Naive B cell (primary cell): ENCODE data around the gene MAN2B1. TPM values are rescaled to one million over a fixed set of nuclear protein-coding genes. Genes with fewer than 3 reads are reported as not detected.

Source experiments
- ATAC-seq, 2 donors: fragments of 150-1000 bp; cut with Tn5 transposase; 2 replicates each; pipeline ENCODE4 v1.10.0; 2021; ENCODE audit warnings: low read depth in 2 of 2, mild to moderate bottlenecking in 2 of 2, moderate library complexity in 2 of 2
- DNase-seq: peaks from one replicate; pipeline ENCODE4 v3.0.0; 2022
- H3K27ac Mint-ChIP-seq, 6 donors: one replicate each; pipeline ENCODE4 v1.8.0; 2020 to 2022; ENCODE audit warnings: mild to moderate bottlenecking in 6 of 6, mixed read lengths in 6 of 6, moderate library complexity in 5 of 6, inconsistent platforms in 2 of 6
- H3K27me3 Mint-ChIP-seq, 3 donors: one replicate each; pipeline ENCODE4 v1.8.0; 2021 to 2022; ENCODE audit warnings: mixed read lengths in 3 of 3, mild to moderate bottlenecking in 1 of 3
- H3K36me3 Mint-ChIP-seq, 2 donors: one replicate each; pipeline ENCODE4 v1.8.0; 2020 to 2022; ENCODE audit warnings: mixed read lengths in 2 of 2, inconsistent platforms in 1 of 2, mild to moderate bottlenecking in 1 of 2
- H3K4me1 Mint-ChIP-seq, 3 donors: one replicate each; pipeline ENCODE4 v1.8.0; 2020 to 2022; ENCODE audit warnings: mixed read lengths in 3 of 3, inconsistent platforms in 1 of 3, mild to moderate bottlenecking in 1 of 3, moderate library complexity in 1 of 3
- H3K4me3 Mint-ChIP-seq, 8 donors: one replicate each; pipeline ENCODE4 v1.8.0; 2020 to 2022; ENCODE audit warnings: mild to moderate bottlenecking in 8 of 8, mixed read lengths in 8 of 8, moderate library complexity in 8 of 8, inconsistent platforms in 2 of 8
- H3K9me3 Mint-ChIP-seq, 7 donors: one replicate each; pipeline ENCODE4 v1.8.0; 2020 to 2022; ENCODE audit warnings: mixed read lengths in 7 of 7, mild to moderate bottlenecking in 5 of 7, inconsistent platforms in 2 of 7, moderate library complexity in 1 of 7
- polyA plus RNA-seq, 6 donors: library from polyadenylated mRNA; unstranded; fragments of 300-500 nt; fragmentation: Illumina TruSeq; gene quantifications; one replicate each; pipeline ENCODE4 v1.2.3, GENCODE V29; 2021; ENCODE audit warnings: low read depth in 6 of 6

The MAN2B1 gene
- polyA plus RNA-seq, 6 donors from 2014 or later: 64.1 to 97.0 (median 76.9) TPM

- Mint-ChIP-seq H3K9me3 (no peaks in the 10 kb centered on the region), H3K27ac (peak overlapping the region; percentile 100), H3K4me3 (peak overlapping the region; percentile 91 to 100 (median 99)), H3K27me3 (no peaks in the 10 kb centered on the region), H3K4me1 (peaks cover 36 to 68% (median 53%) of the 10 kb centered on the region in 3 donors), H3K36me3 (no peaks in the 10 kb centered on the region)
- ATAC-seq (peak; percentile 35 to 44), DNase-seq (peak; percentile 66)
Observed at GRCh38 chr19:12665671-12666264, 774 bp downstream of the MAN2B1 start.

- Mint-ChIP-seq H3K27me3 (no peaks in the 10 kb centered on the region), H3K9me3 (no peaks in the 10 kb centered on the region), H3K36me3 (peaks cover 0 to 2% of the 10 kb centered on the region in 2 donors), H3K27ac (peak overlapping the region; percentile 100), H3K4me3 (peak overlapping the region; percentile 91 to 100 (median 99)), H3K4me1 (peaks cover 39 to 62% (median 50%) of the 10 kb centered on the region in 3 donors)
- ATAC-seq (peak; percentile 73 to 80), DNase-seq (peak; percentile 89)
Observed at GRCh38 chr19:12665281-12665573, 1.3 kb downstream of the MAN2B1 start.

GRCh38 chr19:12664406-12665280 is 1.9 kb downstream of the MAN2B1 start:
- ATAC-seq (no peak), DNase-seq (no peak)
- Mint-ChIP-seq H3K27ac (peak overlapping the region; percentile 100), H3K27me3 (no peaks in the 10 kb centered on the region), H3K36me3 (peaks cover 0 to 8% of the 10 kb centered on the region in 2 donors), H3K4me3 (peak overlapping the region; percentile 91 to 100 (median 99)), H3K9me3 (no peaks in the 10 kb centered on the region), H3K4me1 (peaks cover 42 to 60% (median 50%) of the 10 kb centered on the region in 3 donors)

- Mint-ChIP-seq H3K36me3 (peaks cover 0 to 14% of the 10 kb centered on the region in 2 donors), H3K4me3 (no peak overlapping the region), H3K4me1 (peaks cover 22 to 34% (median 29%) of the 10 kb centered on the region in 3 donors), H3K9me3 (no peaks in the 10 kb centered on the region), H3K27me3 (no peaks in the 10 kb centered on the region), H3K27ac (peak overlapping the region in 1 of 6 donors; percentile 41)
- ATAC-seq: no peak
- no peak for DNase-seq
Observed at GRCh38 chr19:12660980-12661379, 5.6 kb downstream of the MAN2B1 start.

GRCh38 chr19:12657966-12658365 is 8.6 kb downstream of the MAN2B1 start:
- Mint-ChIP-seq H3K4me1 (peaks cover 6 to 25% (median 11%) of the 10 kb centered on the region in 3 donors), H3K27ac (peak overlapping the region in 1 of 6 donors; percentile 90), H3K9me3 (no peaks in the 10 kb centered on the region), H3K4me3 (no peak overlapping the region), H3K36me3 (peaks cover 4 to 25% of the 10 kb centered on the region in 2 donors), H3K27me3 (no peaks in the 10 kb centered on the region)
- ATAC-seq (no peak), DNase-seq (no peak)

- DNase-seq (no peak), ATAC-seq (no peak)
- peak overlapping the region in 2 of 8 donors; percentile 23 to 69 for H3K4me3 Mint-ChIP-seq
- H3K36me3 Mint-ChIP-seq: peaks cover 4 to 25% of the 10 kb centered on the region in 2 donors
- H3K27me3 Mint-ChIP-seq: no peaks in the 10 kb centered on the region
- H3K9me3 Mint-ChIP-seq: no peaks in the 10 kb centered on the region
- H3K27ac Mint-ChIP-seq: peak overlapping the region in 1 of 6 donors; percentile 82
- peaks cover 6 to 25% (median 11%) of the 10 kb centered on the region in 3 donors for H3K4me1 Mint-ChIP-seq
Observed at GRCh38 chr19:12656899-12657571, 9.5 kb downstream of the MAN2B1 start.

GRCh38 chr19:12655546-12655945 is 11.0 kb downstream of the MAN2B1 start:
- DNase-seq: no peak
- Mint-ChIP-seq H3K4me3 (peak overlapping the region in 1 of 8 donors; percentile 33), H3K9me3 (no peaks in the 10 kb centered on the region), H3K27me3 (no peaks in the 10 kb centered on the region), H3K27ac (peak overlapping the region in 2 of 6 donors; percentile 2 to 67), H3K36me3 (peaks cover 4 to 25% of the 10 kb centered on the region in 2 donors), H3K4me1 (peaks cover 3 to 25% (median 11%) of the 10 kb centered on the region in 3 donors)
- no peak for ATAC-seq

GRCh38 chr19:12652219-12652618 is 14.3 kb downstream of the MAN2B1 start:
- H3K4me1 Mint-ChIP-seq: peaks cover 8 to 20% (median 16%) of the 10 kb centered on the region in 3 donors
- no peak overlapping the region for H3K4me3 Mint-ChIP-seq
- H3K9me3 Mint-ChIP-seq: no peaks in the 10 kb centered on the region
- DNase-seq: no peak
- no peak for ATAC-seq
- no peak overlapping the region for H3K27ac Mint-ChIP-seq
- H3K27me3 Mint-ChIP-seq: no peaks in the 10 kb centered on the region
- peaks cover 4 to 14% of the 10 kb centered on the region in 2 donors for H3K36me3 Mint-ChIP-seq

GRCh38 chr19:12649941-12650340 is 16.6 kb downstream of the MAN2B1 start:
- no peaks in the 10 kb centered on the region for H3K27me3 Mint-ChIP-seq
- no peak overlapping the region for H3K4me3 Mint-ChIP-seq
- H3K36me3 Mint-ChIP-seq: peaks cover under 1 to 5% of the 10 kb centered on the region in 2 donors
- H3K9me3 Mint-ChIP-seq: no peaks in the 10 kb centered on the region
- DNase-seq: no peak
- H3K4me1 Mint-ChIP-seq: peaks cover 5 to 18% (median 12%) of the 10 kb centered on the region in 3 donors
- no peak for ATAC-seq
- H3K27ac Mint-ChIP-seq: peak overlapping the region in 1 of 6 donors; percentile 74

- no peaks in the 10 kb centered on the region for H3K9me3 Mint-ChIP-seq
- H3K4me1 Mint-ChIP-seq: peaks cover 5 to 18% (median 14%) of the 10 kb centered on the region in 3 donors
- H3K36me3 Mint-ChIP-seq: peaks cover 0 to 5% of the 10 kb centered on the region in 2 donors
- no peak for DNase-seq
- peak in 1 of 2 donors; percentile 2 for ATAC-seq
- H3K4me3 Mint-ChIP-seq: no peak overlapping the region
- peak overlapping the region in 1 of 6 donors; percentile 92 for H3K27ac Mint-ChIP-seq
- H3K27me3 Mint-ChIP-seq: no peaks in the 10 kb centered on the region
Observed at GRCh38 chr19:12648088-12648487, 18.5 kb downstream of the MAN2B1 start.

GRCh38 chr19:12647490-12648071 is 19.0 kb downstream of the MAN2B1 start:
- ATAC-seq (peak; percentile 76 to 79), DNase-seq (peak; percentile 19)
- peak overlapping the region in 2 of 6 donors; percentile 60 to 72 for H3K27ac Mint-ChIP-seq
- peak overlapping the region in 3 of 8 donors; percentile 45 to 81 (median 65) for H3K4me3 Mint-ChIP-seq
- no peaks in the 10 kb centered on the region for H3K9me3 Mint-ChIP-seq
- H3K36me3 Mint-ChIP-seq: peaks cover 0 to 5% of the 10 kb centered on the region in 2 donors
- no peaks in the 10 kb centered on the region for H3K27me3 Mint-ChIP-seq
- H3K4me1 Mint-ChIP-seq: peaks cover 5 to 18% (median 14%) of the 10 kb centered on the region in 3 donors

GRCh38 chr19:12647047-12647446 is 19.5 kb downstream of the MAN2B1 start:
- Mint-ChIP-seq H3K4me3 (peak overlapping the region in 3 of 8 donors; percentile 30 to 45 (median 38)), H3K4me1 (peaks cover 5 to 21% (median 14%) of the 10 kb centered on the region in 3 donors)

GRCh38 chr19:12646551-12646950 is 20.0 kb downstream of the MAN2B1 start:
- H3K9me3 Mint-ChIP-seq: no peaks in the 10 kb centered on the region
- no peak overlapping the region for H3K4me3 Mint-ChIP-seq

More at GRCh38 chr19:12647047-12647446, 19.5 kb downstream of the MAN2B1 start:
- Mint-ChIP-seq H3K27ac (peak overlapping the region in 4 of 6 donors; percentile 37 to 83 (median 68)), H3K36me3 (peaks cover 0 to 5% of the 10 kb centered on the region in 2 donors), H3K27me3 (no peaks in the 10 kb centered on the region), H3K9me3 (no peaks in the 10 kb centered on the region)
- DNase-seq: no peak
- ATAC-seq: no peak

More at GRCh38 chr19:12646551-12646950, 20.0 kb downstream of the MAN2B1 start:
- ATAC-seq (no peak), DNase-seq (no peak)
- H3K27ac Mint-ChIP-seq: peak overlapping the region in 2 of 6 donors; percentile 37 to 72
- no peaks in the 10 kb centered on the region for H3K27me3 Mint-ChIP-seq
- peaks cover 0 to 5% of the 10 kb centered on the region in 2 donors for H3K36me3 Mint-ChIP-seq
- peaks cover 5 to 21% (median 14%) of the 10 kb centered on the region in 3 donors for H3K4me1 Mint-ChIP-seq
